ENCODE results near the gene CDC37.

Gene CDC37

GRCh38 chr19:10403137-10404021 lies at the start of gene CDC37:
Gene CDC37 (minus strand): TSS chr19:10403542. CDS start chr19:10403479, 63 bp downstream.
- FAIRE-seq = peak; percentile 82

DNA sequence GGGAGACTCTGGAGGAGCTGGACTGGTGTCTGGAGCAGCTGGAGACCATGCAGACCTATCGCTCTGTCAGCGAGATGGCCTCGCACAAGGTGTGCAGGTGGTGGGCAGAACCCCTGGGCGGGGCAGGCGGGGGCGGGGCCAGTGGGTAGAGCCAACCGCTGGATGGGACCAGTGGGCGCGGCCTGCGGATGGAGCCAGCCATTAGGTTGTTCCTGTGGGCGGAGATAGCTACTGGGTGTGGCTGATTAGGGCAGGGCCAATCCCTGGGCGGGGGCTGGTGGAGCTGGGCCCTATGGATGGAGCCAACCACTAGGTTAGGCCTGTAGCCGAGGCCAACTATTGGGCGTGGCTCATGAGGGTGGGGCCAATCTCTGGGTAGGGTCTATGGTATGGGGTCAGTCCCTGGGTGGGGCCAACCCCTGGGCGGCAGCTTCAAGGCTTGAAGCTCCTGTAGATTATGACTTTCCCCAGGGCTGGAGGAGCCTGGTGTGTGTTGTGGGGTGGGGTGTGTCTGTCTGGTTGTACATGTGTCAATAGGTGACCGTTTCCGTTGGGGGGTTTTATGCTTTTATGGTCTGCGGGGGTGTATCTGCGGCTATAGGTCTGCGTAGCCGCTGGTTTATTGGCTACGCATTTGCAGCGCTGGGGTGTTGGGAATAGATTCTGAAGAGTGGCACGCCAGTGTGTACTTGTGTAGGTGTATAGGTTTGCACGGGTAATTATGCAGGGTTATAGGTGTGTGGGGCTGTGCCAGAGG lies 47.7 kb upstream of the CDC37 start:
- FAIRE-seq = no peak

GRCh38 chr19:10450191-10450852 lies 47.0 kb upstream of the CDC37 start:
- FAIRE-seq = no peak

GRCh38 chr19:10449037-10449436 lies 45.7 kb upstream of the CDC37 start:
- FAIRE-seq = no peak

DNA sequence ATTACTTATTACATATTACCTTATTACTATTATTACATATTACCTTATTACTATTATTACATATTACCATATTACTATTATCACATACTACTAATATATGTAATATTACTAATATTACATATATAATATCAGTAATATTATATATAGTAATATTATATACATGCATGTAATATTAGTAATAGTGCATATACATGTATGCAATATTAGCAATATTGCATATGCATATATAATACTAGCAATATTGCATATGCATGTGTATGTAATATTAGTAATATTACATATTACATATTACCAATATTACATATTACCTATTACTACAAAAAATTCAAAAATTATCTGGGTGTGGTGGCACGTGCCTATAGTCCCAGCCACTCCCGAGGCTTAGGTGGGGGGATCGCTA lies 39.4 kb upstream of the CDC37 start:
- FAIRE-seq = peak; percentile 89

DNA sequence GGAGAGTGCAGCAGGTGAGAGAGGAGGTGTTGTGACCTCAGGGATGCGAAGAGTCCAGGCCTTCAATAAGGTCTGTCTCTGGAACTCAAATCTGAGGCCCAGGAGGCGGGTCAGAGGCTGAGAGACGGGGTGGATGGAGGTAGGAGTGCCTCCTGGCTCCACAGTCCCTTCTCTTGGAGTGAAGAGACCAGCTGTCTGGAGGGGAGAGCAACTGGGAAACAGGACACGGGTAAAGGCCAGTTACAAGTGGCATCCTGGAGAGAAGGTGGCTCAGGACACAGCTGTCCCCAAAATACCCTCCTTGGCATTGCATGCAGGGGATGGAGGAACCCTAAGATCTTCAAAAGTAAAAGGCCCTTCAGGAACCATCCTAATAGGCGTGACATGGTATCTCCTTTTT lies 36.2 kb upstream of the CDC37 start:
- no peak for FAIRE-seq

GRCh38 chr19:10433131-10433536 lies 29.8 kb upstream of the CDC37 start:
- no peak for FAIRE-seq

GRCh38 chr19:10432736-10433130 lies 29.4 kb upstream of the CDC37 start:
- no peak for FAIRE-seq

GRCh38 chr19:10431943-10432735 lies 28.8 kb upstream of the CDC37 start:
- no peak for FAIRE-seq

DNA sequence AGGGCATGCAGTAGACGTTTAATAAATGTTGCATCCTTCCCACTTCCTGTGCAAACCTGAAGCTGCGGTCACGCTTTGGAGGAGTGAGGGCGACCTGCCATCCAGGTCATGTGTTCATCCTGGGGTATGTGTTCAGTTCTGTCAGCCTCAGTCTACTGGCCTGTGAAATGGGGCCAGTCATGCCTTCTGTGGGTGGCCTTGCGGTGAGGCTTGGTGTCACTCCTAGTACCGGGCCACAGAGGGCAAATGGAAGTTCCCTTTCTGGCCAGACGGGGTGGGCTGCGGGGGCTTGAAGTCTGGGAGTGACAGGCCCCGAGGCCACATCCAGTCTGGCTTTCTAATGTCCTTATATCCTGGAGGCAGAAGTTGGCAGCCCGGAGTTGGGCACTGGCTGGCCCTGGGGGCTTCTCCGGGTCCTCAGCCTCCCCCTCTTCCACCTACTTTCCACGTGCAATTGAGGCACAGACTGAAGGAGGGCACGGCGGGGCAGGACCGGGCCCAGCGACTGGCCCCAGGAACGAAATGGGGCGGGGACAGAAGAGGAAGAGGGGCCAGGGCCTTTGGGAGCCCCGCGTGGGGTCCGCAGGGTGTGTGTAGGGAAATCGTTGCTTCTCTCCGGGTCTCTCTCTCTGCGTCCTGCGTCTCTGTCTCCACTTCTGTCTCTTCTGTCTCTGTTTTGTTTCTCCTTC lies 28.1 kb upstream of the CDC37 start:
- no peak for FAIRE-seq

DNA sequence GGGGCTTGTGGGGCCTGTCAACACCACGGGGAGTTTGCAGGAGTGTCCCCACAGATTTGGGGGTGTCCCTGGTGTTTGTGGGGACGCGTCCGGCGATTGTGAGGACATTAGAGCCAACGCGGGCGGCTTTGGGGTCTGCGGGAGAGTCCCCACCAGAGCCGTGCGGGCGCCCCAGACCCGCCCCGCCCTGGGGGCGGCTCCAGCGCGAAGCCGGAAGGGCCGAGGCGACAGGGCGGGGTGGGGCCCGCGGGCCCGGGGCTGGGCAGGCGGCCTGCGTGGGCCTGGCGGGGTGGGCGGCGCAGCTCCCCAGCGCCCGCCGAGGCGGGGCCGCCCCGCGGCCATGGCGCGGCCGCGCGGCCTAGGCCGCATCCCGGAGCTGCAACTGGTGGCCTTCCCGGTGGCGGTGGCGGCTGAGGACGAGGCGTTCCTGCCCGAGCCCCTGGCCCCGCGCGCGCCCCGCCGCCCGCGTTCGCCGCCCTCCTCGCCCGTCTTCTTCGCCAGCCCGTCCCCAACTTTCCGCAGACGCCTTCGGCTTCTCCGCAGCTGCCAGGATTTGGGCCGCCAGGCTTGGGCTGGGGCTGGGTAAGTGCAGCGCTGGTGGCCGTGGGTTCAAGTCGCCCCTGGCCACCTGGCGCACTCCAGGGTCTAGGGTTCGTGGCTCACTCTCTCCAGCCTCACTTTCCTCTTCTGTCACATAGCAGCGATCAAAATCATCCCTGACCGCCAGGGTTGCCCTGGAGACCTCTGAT lies 27.3 kb upstream of the CDC37 start:
- no peak for FAIRE-seq

- FAIRE-seq = no peak
Observed at GRCh38 chr19:10428996-10429381, 25.6 kb upstream of the CDC37 start.

GRCh38 chr19:10427169-10427568 lies 23.8 kb upstream of the CDC37 start:
- FAIRE-seq = no peak

DNA sequence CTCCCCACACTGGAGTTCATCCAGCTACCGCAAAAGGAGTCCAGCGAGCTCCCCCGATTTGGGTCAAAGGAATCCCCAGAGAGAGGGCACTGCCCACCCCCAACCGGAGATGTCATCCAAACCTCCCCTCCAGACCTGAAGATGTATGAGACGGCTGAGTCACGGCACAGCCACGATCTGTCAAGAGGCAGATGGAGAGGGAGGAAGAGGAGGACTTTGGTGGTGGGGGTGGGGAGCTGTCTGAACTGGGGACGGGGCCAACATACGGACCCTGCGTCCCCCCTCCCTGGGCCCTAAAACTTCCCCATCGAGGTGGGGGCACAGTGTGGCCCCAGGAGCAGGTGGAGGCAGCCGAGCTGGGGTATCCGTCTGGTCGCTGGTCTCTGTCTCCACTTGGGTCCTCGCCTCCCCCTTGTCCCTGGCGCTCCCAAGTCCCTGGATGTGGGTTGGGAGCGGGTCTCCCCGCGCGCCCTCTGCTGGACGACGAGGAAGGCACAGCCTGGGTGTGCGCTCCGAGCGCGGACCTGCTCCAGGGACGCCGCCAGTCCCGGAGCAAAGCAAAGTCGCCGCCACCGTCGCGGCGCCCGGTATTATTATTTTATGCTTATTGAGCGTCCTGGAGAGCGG lies 20.8 kb upstream of the CDC37 start:
- no peak for FAIRE-seq

DNA sequence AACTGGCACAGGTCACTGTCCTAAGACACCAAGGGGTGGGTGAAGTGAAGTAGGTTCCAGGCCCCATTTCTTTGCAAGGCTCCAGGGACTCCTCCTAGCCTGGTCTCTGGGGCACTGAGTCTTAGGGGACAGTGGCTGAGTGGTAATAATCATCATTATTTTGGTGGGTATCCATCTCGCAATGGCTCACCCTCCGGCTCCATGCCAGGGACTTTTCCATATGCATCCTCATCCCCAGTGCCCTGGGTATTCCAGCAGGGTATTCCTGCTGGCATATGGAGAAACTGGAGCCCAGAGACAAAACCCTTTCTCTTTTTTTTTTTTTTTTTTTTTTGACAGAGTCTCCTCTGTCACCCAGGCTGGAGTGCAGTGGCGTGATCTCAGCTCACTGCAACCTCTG lies 19.5 kb upstream of the CDC37 start:
- FAIRE-seq = no peak

DNA sequence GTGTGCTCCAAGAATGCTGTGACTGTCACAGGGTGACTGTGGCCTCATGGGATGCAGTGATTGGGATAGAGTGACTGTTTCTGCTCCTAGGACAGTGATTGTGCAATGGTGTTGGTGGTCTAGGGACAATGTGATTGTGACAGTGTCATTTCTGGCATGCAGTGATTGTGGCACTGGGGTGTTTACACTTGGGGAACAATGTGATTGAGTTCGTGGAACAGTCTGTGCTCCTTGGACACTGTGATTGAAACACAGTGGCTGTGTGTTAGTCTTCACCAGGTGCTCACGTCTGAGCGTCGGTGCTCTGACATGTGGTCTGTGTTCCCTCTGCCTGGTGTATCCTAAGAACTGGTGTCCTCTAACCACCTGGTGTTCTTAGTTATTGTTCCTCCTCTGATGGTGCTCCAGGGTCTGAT lies 18.7 kb upstream of the CDC37 start:
- no peak for FAIRE-seq

DNA sequence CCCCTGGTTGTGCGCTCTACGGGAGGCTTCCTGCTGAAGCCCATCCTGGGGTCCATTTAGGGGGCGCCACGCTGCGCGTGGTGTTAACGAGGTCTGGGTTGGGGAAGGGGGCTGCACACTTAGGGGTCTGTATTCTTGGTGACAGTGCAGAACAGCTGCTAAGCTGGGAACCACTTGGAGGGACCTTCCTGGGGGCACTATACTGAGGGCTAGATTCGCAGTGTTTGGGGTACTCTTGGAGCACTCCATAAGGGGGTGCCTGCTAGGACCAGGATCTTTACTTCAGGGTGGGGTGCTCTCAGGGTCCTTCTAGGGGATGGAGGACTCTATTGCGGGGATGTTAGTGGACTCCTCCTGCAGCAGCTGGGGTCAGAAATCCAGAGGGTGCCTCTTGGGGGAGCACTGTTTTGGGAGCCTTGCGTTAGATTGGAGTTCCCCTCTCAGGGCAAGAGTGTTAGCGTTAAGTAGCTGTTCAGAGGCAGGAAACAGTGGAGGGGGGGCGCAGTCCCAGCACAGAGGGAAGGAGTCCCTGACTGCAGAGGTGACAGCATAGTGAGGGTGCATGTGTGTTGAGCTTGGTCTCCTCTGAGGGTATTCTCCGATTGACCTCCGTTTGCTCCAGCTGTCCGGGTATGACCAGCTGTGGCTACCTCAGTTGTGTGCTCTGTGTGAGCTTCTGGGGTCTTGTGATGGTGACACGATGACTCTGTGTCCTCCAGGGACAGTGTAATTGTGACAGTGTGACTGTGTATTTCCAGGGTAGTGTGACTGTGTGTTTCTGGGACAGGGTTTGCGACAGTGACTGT lies 18.1 kb upstream of the CDC37 start:
- FAIRE-seq = no peak

GRCh38 chr19:10420444-10421239 lies 17.3 kb upstream of the CDC37 start, which contains the start of gene PDE4A:
Gene PDE4A (plus strand): TSS chr19:10420538. CDS start chr19:10420765, 227 bp downstream.
- FAIRE-seq = no peak

All from G401.6 (cell line).